SHP77 (cell line): Measurements from ENCODE around the gene CHDH.

ENCODE experiments used
- DNase-seq, 2 experiments: peaks; one replicate each; lab custom pipeline; 2025; lab: John Stamatoyannopoulos, UW

Gene CHDH

DNA sequence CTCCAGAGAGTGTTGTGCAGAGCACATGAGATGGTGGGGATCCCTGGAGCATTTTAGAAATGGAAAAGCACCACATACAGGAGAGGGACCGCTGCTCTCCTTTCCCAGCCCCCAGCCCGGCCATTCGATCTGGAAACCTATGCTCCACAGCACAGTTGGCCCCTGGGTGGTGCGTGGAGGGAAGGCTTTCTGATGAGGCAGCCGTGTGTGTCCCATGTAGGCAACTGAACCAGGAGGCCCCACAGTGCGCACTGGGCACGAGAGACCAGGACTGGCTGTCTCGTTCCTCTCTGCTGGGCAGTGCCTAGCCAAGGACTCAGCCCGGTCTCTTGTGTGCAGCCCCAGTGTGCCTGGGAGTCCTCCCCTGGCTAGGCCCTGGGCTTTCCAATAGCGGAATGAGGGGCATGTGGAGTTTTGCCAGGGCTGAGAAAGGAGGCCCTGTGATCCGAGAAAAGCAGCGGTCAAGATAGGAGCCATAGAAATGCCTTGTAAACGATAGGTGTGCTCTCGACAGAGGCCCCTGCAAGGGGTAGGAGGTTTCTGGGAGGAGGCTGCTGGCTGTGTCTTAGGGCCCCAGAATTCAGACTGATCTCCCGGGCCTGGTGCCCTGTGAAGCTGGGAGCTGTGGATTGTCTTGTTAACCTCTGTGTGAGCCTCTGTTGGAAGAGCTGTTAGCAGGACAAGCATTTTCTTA is 39.0 kb downstream of the CHDH start:
- DNase-seq, result no peak

GRCh38 chr3:53806182-53807116 is 39.8 kb downstream of the CHDH start:
- no peak for DNase-seq

- DNase-seq, result no peak
Measured at GRCh38 chr3:53805463-53806159, 40.6 kb downstream of the CHDH start.

GRCh38 chr3:53804697-53805462 is 41.3 kb downstream of the CHDH start:
- no peak for DNase-seq

DNA sequence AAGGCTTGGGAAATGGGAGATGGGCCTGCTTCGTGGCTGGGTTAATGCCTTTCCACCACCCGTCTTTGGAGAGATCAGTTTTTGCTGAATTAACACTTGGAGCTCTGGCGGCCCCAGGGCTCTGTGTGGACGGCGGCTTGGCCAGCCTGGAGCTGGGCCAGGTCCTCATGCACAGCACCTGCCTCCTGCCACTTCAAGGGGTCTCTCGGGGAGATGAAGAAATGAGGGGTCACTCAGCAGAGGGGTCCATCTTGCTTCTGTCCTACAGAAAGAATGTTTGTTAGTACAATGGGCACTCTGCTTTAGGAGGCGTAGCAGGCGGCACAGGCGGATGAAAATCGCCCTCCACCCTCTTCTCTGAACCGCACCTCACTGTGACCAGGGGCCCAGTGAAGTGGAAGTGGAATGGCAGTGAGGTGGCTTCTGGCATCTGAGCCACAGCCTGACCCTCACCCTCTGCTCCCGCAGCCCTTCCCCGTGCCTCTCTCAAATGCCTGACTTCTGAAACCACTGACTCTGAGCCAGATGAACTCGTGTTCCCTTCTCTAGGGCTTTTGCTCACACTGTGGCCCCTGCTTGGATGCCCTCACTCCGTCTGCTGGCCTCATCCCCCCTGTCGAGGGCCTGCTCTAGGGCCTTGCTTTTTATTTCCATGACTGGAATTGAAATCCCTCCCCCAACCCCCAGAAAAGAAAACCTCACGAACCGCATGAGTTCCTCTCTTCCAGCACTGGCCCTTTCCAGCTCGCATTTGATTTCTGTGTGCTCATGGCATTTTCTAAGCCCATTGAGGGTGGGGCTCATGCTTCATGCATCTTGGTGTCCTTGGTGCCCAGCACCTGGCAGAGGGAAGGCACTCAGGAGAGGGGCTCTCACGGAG is 42.2 kb downstream of the CHDH start:
- no peak for DNase-seq

DNA sequence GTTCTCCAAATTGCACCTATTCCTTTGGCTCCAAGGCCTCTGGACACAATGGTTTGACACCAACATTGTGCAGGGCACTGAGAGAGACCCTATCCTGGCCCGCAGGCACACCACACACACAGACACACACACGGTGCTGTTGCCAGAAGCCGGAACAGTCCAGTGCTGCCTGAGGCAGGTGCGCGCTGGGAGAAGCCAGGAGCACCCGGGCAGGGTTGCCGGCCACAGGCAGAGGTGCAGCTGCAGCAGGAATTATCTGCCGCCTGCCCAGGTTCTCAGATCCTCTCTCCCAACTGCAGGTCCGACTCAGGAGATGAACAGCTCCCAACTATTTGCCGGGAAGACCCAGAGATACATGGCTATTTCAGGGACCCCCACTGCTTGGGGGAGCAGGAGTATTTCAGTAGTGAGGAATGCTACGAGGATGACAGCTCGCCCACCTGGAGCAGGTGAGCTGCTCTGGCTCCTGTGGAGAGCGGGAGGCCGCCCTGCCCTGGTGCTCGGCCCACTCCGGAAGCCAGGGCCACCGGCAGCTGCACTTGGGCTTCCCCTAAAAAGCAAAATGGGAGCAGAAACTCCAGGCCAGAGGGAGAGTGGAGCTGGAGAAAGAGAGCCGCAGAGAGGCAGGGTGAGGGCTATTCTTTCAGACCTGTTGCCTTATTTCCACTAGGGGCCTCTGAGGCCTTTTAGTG is 42.9 kb downstream of the CHDH start:
- DNase-seq, result no peak

DNA sequence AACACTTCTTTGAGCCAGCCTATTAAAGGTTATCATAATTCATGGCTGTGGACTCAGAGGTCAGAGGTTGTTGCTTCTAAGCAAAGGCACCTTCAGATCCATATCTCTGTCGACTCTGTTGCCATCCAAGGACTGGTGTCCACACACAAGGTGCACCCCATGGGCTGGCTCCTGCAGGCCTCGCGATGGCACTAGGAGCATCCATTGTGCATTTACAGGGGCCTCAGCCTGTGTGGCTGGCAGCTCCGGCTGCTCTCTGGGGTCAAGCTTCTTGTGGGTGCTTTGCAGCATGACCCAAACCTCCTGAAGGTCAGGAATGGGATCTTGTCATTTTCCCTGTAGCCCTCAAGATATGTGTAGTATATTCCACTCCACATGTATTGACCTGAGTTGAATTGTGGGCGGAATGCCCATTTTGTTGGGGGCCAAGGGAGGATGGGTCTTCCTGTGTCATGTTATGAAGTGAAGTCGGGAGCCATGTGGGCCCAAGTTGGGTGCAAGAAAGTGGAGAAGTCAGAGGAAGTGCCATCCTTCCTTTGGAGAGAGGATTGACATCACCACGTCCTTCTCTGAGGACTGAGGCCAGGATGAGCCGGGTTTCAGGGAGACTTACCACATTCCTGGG is 43.9 kb downstream of the CHDH start:
- no peak for DNase-seq

DNA sequence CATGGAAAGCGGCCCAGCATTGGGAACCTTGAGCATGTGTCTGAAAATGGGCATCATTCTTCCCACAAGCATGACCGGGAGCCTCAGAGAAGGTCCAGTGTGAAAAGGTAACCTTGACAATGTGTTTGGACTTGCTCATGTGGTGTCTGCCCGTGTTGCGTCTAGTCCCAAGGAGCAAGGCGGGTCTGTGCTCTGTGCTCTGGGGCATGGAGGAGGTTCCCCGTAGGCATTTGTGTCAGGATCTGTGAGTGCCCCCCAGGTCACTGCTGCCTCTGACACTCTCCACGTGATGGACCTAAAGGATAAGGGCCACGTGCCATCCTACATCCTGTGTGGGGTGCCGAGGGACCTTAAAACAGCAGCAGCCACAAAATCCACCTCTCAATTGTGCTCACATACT is 44.9 kb downstream of the CHDH start:
- no peak for DNase-seq

- DNase-seq, result no peak
Measured at GRCh38 chr3:53800041-53800906, 45.9 kb downstream of the CHDH start.

- no peak for DNase-seq
Measured at GRCh38 chr3:53799338-53799865, 46.8 kb downstream of the CHDH start.

- DNase-seq, result no peak
Measured at GRCh38 chr3:53798144-53798543, 48.1 kb downstream of the CHDH start.

DNA sequence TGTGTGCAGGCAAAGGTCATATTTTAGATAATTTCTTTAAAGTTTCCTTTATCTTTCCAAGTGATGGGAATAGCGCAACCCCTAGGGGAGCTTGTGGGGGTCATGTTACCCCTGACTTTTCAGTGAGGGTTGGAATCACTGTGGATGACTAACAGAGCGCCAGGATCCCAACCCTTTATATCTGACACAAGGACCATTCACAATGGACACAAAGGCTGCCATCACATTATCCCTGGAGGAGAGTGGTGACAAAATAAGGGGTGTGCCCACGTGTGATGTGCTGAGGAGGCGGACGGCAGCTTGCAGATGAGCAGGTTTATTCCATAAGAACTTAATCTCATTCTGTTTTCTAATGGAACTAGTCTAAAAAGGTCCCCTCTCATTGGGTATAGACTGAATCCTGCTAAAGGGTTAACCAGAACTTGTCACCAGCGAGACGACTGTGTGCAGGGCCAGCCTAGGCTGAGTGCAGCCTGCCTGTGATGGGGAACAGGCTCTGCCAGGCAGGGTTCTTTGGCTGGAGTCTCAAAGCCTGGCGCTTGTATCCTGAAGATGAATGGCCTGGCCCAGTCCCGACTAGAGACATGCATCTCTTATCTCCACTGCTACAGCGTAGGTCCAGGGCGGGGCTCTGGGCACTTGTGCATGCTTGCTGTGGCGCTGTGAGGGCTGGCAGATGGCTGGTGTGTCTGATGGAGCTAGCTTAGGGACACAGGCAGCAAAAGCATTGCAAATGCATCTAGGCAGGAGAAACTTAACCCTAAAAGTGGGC is 50.2 kb downstream of the CHDH start:
- DNase-seq, result no peak

DNA sequence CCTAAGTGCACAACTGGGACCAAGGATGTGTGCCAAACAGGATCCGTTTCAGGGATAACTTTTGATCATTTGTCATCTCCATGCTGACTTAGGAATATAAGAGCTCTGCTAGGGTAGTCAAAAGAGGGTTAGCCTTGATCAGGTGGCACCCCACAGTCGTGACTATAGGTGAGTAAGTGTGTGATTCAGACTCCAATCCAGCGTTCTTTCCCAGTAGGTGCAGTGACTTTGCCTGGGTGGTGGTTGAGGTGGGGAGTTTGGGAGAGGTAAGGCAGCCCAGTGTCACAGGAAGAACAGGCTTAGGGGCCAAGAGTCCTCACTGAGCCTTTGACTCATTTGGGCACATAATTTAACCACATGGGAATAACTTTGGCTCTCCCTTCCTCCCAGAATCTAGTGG is 51.0 kb downstream of the CHDH start:
- DNase-seq, result no peak

DNA sequence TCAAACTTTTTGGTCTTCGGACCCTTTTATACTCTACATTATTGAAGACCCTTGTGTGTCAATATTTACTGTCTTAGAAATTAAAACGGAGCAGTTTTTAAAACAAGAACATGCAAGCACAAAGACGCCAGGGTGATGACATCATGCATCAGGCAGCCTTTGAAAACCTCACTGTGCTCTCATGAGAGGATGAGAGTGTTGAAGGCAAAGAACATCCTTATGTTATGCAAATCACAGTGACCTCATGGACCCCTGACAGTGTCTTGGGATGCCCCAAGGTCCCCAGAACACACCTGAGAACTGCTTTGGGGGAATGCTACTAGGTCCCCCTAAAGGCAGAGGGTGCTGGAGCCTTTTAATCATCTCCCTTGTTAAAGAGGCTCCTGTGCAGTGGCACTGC is 51.6 kb downstream of the CHDH start:
- DNase-seq, result no peak

- no peak for DNase-seq
Measured at GRCh38 chr3:53792866-53793265, 53.4 kb downstream of the CHDH start.

DNA sequence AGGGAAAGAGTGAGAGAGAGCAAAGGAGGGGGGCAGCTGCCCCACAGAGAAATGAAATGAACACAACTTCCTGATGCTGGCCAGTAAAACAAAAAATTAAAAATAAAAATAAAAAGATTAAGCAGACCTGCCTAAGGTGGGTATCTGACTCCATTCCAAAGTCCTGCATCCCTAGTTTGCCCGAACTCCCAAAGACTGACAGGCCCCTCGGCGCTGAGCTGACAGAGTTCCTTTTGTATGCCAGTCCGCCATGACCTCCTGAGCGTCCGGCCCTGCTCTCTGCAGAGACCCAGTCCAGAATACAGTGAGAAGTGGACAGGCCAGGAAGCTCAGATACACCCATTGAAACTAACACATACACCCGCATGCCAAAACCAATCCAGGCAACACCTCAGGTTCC is 54.9 kb downstream of the CHDH start:
- no peak for DNase-seq

DNA sequence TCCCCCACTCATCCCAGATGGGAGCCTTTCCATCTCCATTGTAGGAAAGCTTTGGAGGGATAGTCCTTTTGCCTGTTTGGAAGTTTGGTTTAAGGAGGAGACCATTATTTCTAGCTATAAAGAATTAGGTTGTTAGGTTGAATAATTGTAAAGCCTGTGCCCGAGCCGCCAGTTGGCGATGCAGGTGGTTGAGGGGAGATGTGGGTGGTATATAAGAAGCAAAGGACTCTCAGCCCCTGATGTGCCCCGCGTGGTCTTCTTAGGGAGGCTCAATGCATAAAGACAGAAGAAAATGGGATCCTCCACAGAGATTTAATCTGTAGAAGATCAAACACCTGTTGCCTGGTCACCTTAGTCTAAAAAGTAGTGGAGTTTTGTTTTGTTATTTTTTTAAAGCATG is 55.7 kb downstream of the CHDH start:
- DNase-seq, result no peak

GRCh38 chr3:53789459-53789858 is 56.8 kb downstream of the CHDH start:
- DNase-seq, result no peak
